ENCODE data around the gene CYP8B1. TPM values are rescaled to one million over a fixed set of nuclear protein-coding genes. Genes with fewer than 3 reads are reported as not detected.

The CYP8B1 gene
- total RNA-seq, 1 experiment from 2014 or later = 0.12 TPM

- peak overlapping the region; percentile 42 for H3K4me2 ChIP-seq (ENCODE audit: low read length)
These were observed 45.0 kb downstream of the CYP8B1 start for GRCh38 chr3:42830437-42831320.

More at GRCh38 chr3:42830437-42831320, 45.0 kb downstream of the CYP8B1 start:
- Histone ChIP-seq H3K4me1 (ENCODE audit: control insufficient read depth in 1 of 2, insufficient read depth in 2 of 2, low read length in 2 of 2) (peaks cover 3 to 29% of the 10 kb centered on the region in 2 experiments), H3K4me3 (replicated peaks in 1 of 2; ENCODE audit: low read depth in 1 of 2, low read length in 2 of 2) (no peak overlapping the region), H2AFZ (ENCODE audit: low read depth, low read length, poor library complexity, severe bottlenecking) (peak overlapping the region; percentile 93), H3K27me3 (ENCODE audit: insufficient read depth, low read length) (no peaks in the 10 kb centered on the region), H3K79me2 (ENCODE audit: insufficient read depth, low read length) (no peaks in the 10 kb centered on the region), H3K36me3 (ENCODE audit: control insufficient read depth in 1 of 2, insufficient read depth in 2 of 2, low read length in 2 of 2) (no peaks in the 10 kb centered on the region), H3K9ac (ENCODE audit: low read length) (no peak overlapping the region), H3K27ac (ENCODE audit: low read depth, low read length) (no peak overlapping the region), H4K20me1 (ENCODE audit: insufficient read depth) (no peaks in the 10 kb centered on the region), H3K9me2 (ENCODE audit: insufficient read depth) (no peaks in the 10 kb centered on the region), H3K9me3 (ENCODE audit: control insufficient read depth in 1 of 2, insufficient read depth in 1 of 2, low read depth in 1 of 2, low read length in 2 of 2) (no peaks in the 10 kb centered on the region)
- TF ChIP-seq RAD21 (IDR thresholded peaks at IDR 0.05; ENCODE audit: low read depth) (peak; percentile 59), CEBPB (IDR thresholded peaks at IDR 0.05; ENCODE audit: low read depth) (0 out of 2 replicates have a peak, but pooled peaks have one; percentile 9), JUND (IDR thresholded peaks at IDR 0.05) (no peak)
- TF ChIP-seq, protein P1, sequence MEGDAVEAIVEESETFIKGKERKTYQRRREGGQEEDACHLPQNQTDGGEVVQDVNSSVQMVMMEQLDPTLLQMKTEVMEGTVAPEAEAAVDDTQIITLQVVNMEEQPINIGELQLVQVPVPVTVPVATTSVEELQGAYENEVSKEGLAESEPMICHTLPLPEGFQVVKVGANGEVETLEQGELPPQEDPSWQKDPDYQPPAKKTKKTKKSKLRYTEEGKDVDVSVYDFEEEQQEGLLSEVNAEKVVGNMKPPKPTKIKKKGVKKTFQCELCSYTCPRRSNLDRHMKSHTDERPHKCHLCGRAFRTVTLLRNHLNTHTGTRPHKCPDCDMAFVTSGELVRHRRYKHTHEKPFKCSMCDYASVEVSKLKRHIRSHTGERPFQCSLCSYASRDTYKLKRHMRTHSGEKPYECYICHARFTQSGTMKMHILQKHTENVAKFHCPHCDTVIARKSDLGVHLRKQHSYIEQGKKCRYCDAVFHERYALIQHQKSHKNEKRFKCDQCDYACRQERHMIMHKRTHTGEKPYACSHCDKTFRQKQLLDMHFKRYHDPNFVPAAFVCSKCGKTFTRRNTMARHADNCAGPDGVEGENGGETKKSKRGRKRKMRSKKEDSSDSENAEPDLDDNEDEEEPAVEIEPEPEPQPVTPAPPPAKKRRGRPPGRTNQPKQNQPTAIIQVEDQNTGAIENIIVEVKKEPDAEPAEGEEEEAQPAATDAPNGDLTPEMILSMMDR (IDR thresholded peaks at IDR 0.05 in 2 of 3, conservative IDR thresholded peaks at IDR 0.05 in 1 of 3; ENCODE audit: borderline replicate concordance in 1 of 3, insufficient read depth in 1 of 3, low read depth in 2 of 3, low read length in 2 of 3) = peak; percentile 44 to 61 (median 47); a peak in 5 of 6 replicates
- ChIA-PET POLR2A (interaction anchor here (0.5 to 1.0 kb wide), 4 partner anchors 10 to 101 kb away, joined by 3 read pairs; no protein-coding TSS in a partner anchor), RAD21 (ENCODE audit: low non-redundant PET in 1 of 2, low total read pairs in 2 of 2, uncharacterized antibody in 2 of 2, unreplicated experiment in 2 of 2) (no interaction called here), CTCF (interaction anchor here (1.0 to 2.0 kb wide), 15 partner anchors 8 to 601 kb away, joined by 3 to 25 read pairs (median 5); partner anchors contain the start of gene HIGD1A)
- intact Hi-C loops (cut with micrococcal nuclease) = loop anchor here (1.0 to 10.0 kb wide), 5 partner anchors 50 to 600 kb away; no protein-coding TSS in a partner anchor
- ATAC-seq (peak; percentile 58), DNase-seq (ENCODE audit: low read depth, low spot score) (peak; percentile 40)
- BruUV-seq (replicated peaks) = no TSS peak

All from HCT116 (cell line).